H1 (cell line): ENCODE data around the gene CACNA1F. TPM values are rescaled to one million over a fixed set of nuclear protein-coding genes. Genes with fewer than 3 reads are reported as not detected.

Experiments
- CTCF ChIA-PET: fragments of 300-600 bp; sonication (Branson Sonifier 250); formaldehyde crosslinking; loops from one replicate; lab custom pipeline; 2021; ENCODE audit not compliant: partially characterized antibody; lab: Charles Lee
- POLR2A ChIA-PET: fragments of 300-600 bp; sonication (Branson Sonifier 250); formaldehyde crosslinking; loops from one replicate; lab custom pipeline; 2021; ENCODE audit warnings: inconsistent platforms; ENCODE audit not compliant: partially characterized antibody; lab: Charles Lee
- DNase-seq, 2 experiments: peaks; one replicate each; pipeline versions ENCODE4 v3.0.0 to v3.0.0-alpha.2; 2010 to 2022; ENCODE audit warnings: low spot score in 2 of 2, low read depth in 1 of 2, mixed read lengths in 1 of 2
- FAIRE-seq: peaks from 2 replicates; lab custom pipeline; 2011; peaks lifted over from hg19 to GRCh38; lab: Jason Lieb, UNC
- H2AFZ ChIP-seq: 2 replicates; pipeline ENCODE4 v1.8.1; 2012; ENCODE audit warnings: low read length, inconsistent platforms
- H2AK5ac ChIP-seq: 2 replicates; pipeline ENCODE4 v1.6.1; 2013; ENCODE audit warnings: low read depth, low read length
- H2BK120ac ChIP-seq: replicated peaks from 2 replicates; pipeline ENCODE3; 2013; ENCODE audit warnings: low read depth, low read length, inconsistent platforms
- H2BK12ac ChIP-seq: 2 replicates; pipeline ENCODE4 v1.6.1; 2013; ENCODE audit warnings: low read depth, low read length
- H2BK15ac ChIP-seq: 2 replicates; pipeline ENCODE4 v1.6.1; 2013; ENCODE audit warnings: low read length
- H2BK20ac ChIP-seq: 2 replicates; pipeline ENCODE4 v1.6.1; 2013; ENCODE audit warnings: low read length
- H2BK5ac ChIP-seq: 2 replicates; pipeline ENCODE4 v1.6.1; 2013; ENCODE audit warnings: low read depth, low read length
- H3K14ac ChIP-seq: 2 replicates; pipeline ENCODE4 v1.6.1; 2013; ENCODE audit warnings: inconsistent platforms; ENCODE audit not compliant: insufficient read length
- H3K18ac ChIP-seq: 2 replicates; pipeline ENCODE4 v1.6.1; 2013; ENCODE audit warnings: low read length; ENCODE audit errors: extremely low read depth
- H3K23ac ChIP-seq: 2 replicates; pipeline ENCODE4 v1.6.1; 2013; ENCODE audit warnings: inconsistent platforms; ENCODE audit not compliant: insufficient read length
- H3K23me2 ChIP-seq: 2 replicates; pipeline ENCODE4 v1.6.1; 2013; ENCODE audit warnings: low read depth, low read length
- H3K27ac ChIP-seq: 2 replicates; pipeline ENCODE4 v1.6.1; 2011; ENCODE audit warnings: low read depth, low read length, inconsistent platforms
- H3K27me3 ChIP-seq, 4 experiments: replicated peaks in 1 of 4; 1 replicate in 1 of 4; 2 replicates in 3 of 4; pipeline versions ENCODE4 v1.6.1 to v1.8.1; 2011 to 2013; ENCODE audit warnings: low read length in 3 of 4, mild to moderate bottlenecking in 3 of 4, inconsistent platforms in 2 of 4, mixed read lengths in 2 of 4, moderate library complexity in 1 of 4; ENCODE audit not compliant: control insufficient read depth in 3 of 4, insufficient read depth in 3 of 4; ENCODE audit errors: extremely low read depth in 1 of 4
- H3K36me3 ChIP-seq, 4 experiments: 2 replicates each; pipeline versions ENCODE4 v1.6.1 to v1.8.1; 2011 to 2013; ENCODE audit warnings: mild to moderate bottlenecking in 4 of 4, low read length in 3 of 4, moderate library complexity in 2 of 4, control low read depth in 1 of 4, inconsistent platforms in 1 of 4; ENCODE audit not compliant: insufficient read depth in 4 of 4, control insufficient read depth in 2 of 4
- H3K4ac ChIP-seq: replicated peaks from 2 replicates; pipeline ENCODE3; 2013; ENCODE audit warnings: low read length, low read depth, mixed read lengths, inconsistent platforms; ENCODE audit not compliant: insufficient read length
- H3K4me1 ChIP-seq, 4 experiments: replicated peaks in 1 of 4; 1 replicate in 1 of 4; 2 replicates in 3 of 4; pipeline versions ENCODE4 v1.6.1 to v1.8.1; 2011 to 2013; ENCODE audit warnings: low read length in 3 of 4, inconsistent platforms in 2 of 4, mixed read lengths in 1 of 4; ENCODE audit not compliant: insufficient read depth in 4 of 4, control insufficient read depth in 3 of 4
- H3K4me2 ChIP-seq, 2 experiments: 2 replicates each; pipeline versions ENCODE4 v1.6.1 to v1.8.1; 2011 to 2013; ENCODE audit warnings: low read depth in 2 of 2, low read length in 2 of 2, control low read depth in 1 of 2, inconsistent platforms in 1 of 2, mild to moderate bottlenecking in 1 of 2; ENCODE audit not compliant: insufficient read depth in 1 of 2
- H3K4me3 ChIP-seq, 4 experiments: fragments of 200-600, 300-600 bp in 1 of 4; sonication (generic), shearing (Covaris generic), sonication (Bioruptor Twin) in 1 of 4; 2 replicates each; pipeline versions ENCODE4 v1.5.1 to v1.8.1; 2011 to 2016; ENCODE audit warnings: low read length in 4 of 4, low read depth in 3 of 4, control low read depth in 2 of 4, inconsistent platforms in 2 of 4, mild to moderate bottlenecking in 2 of 4, mixed read lengths in 1 of 4, moderate library complexity in 1 of 4; ENCODE audit not compliant: insufficient read depth in 2 of 4; ENCODE audit errors: extremely low read depth in 1 of 4
- H3K56ac ChIP-seq: replicated peaks from 2 replicates; pipeline ENCODE3; 2013; ENCODE audit warnings: low read depth, mild to moderate bottlenecking, mixed read lengths, low read length, inconsistent platforms; ENCODE audit not compliant: insufficient read length
- H3K79me1 ChIP-seq: 2 replicates; pipeline ENCODE4 v1.6.1; 2013; ENCODE audit warnings: low read depth, low read length, control low read depth
- H3K79me2 ChIP-seq, 2 experiments: 2 replicates each; pipeline versions ENCODE4 v1.6.1 to v1.8.1; 2012 to 2013; ENCODE audit warnings: low read length in 2 of 2, mild to moderate bottlenecking in 2 of 2, inconsistent platforms in 1 of 2; ENCODE audit not compliant: insufficient read depth in 2 of 2, control insufficient read depth in 1 of 2
- H3K9ac ChIP-seq, 4 experiments: replicated peaks in 1 of 4; 1 replicate in 1 of 4; 2 replicates in 3 of 4; pipeline versions ENCODE4 v1.6.1 to v1.8.1; 2011 to 2013; ENCODE audit warnings: low read depth in 3 of 4, low read length in 3 of 4, control low read depth in 2 of 4, mild to moderate bottlenecking in 2 of 4, moderate library complexity in 2 of 4, inconsistent platforms in 1 of 4; ENCODE audit errors: extremely low read depth in 1 of 4
- H3K9me3 ChIP-seq, 2 experiments: 2 replicates each; pipeline versions ENCODE4 v1.6.1 to v1.8.1; 2012 to 2013; ENCODE audit warnings: mild to moderate bottlenecking in 2 of 2, moderate library complexity in 2 of 2, control low read depth in 1 of 2, inconsistent platforms in 1 of 2, low read depth in 1 of 2, low read length in 1 of 2, mixed read lengths in 1 of 2; ENCODE audit not compliant: insufficient read depth in 2 of 2
- H4K20me1 ChIP-seq, 2 experiments: replicated peaks in 1 of 2; 2 replicates each; pipeline versions ENCODE3 to v1.8.1; 2011 to 2013; ENCODE audit warnings: inconsistent platforms in 2 of 2, low read length in 2 of 2, mild to moderate bottlenecking in 1 of 2; ENCODE audit not compliant: insufficient read depth in 2 of 2, control insufficient read depth in 1 of 2
- H4K5ac ChIP-seq: 2 replicates; pipeline ENCODE4 v1.6.1; 2013; ENCODE audit warnings: low read length, low read depth, mixed read lengths, inconsistent platforms; ENCODE audit not compliant: insufficient read length
- H4K8ac ChIP-seq: 2 replicates; pipeline ENCODE4 v1.8.0; 2013; ENCODE audit warnings: mild to moderate bottlenecking, moderate library complexity, low read length, inconsistent platforms; ENCODE audit not compliant: insufficient read depth; ENCODE audit errors: extremely low read depth
- H4K91ac ChIP-seq: replicated peaks from 2 replicates; pipeline ENCODE3; 2013; ENCODE audit warnings: low read length, mixed read lengths, inconsistent platforms; ENCODE audit not compliant: insufficient read length
- CREB1 ChIP-seq: IDR thresholded peaks from 2 replicates; pipeline ENCODE4 v1.6.1; 2012; ENCODE audit warnings: inconsistent platforms
- CTBP2 ChIP-seq: IDR thresholded peaks from 2 replicates; pipeline ENCODE4 v1.7.0; 2011; ENCODE audit warnings: borderline replicate concordance, mild to moderate bottlenecking, moderate library complexity, mixed read lengths, low read length; ENCODE audit not compliant: insufficient read depth, insufficient read length
- EP300 ChIP-seq, 2 experiments: IDR thresholded peaks; 1 replicate in 1 of 2; 2 replicates in 1 of 2; pipeline ENCODE4 v1.6.1; 2011 to 2012; ENCODE audit warnings: low read depth in 2 of 2, low read length in 2 of 2, mild to moderate bottlenecking in 2 of 2, borderline replicate concordance in 1 of 2, inconsistent platforms in 1 of 2, moderate library complexity in 1 of 2
- GABPA ChIP-seq: IDR thresholded peaks from 2 replicates; pipeline ENCODE4 v1.6.1; 2011; ENCODE audit warnings: mild to moderate bottlenecking, low read length, moderate library complexity, borderline replicate concordance; ENCODE audit not compliant: insufficient read depth
- HDAC2 ChIP-seq, 2 experiments: fragments of 300-600 bp in 1 of 2; sonication (generic) in 1 of 2; IDR thresholded peaks; 2 replicates each; pipeline ENCODE4 v1.6.1; 2011 to 2012; ENCODE audit warnings: low read depth in 2 of 2, low read length in 2 of 2, mild to moderate bottlenecking in 2 of 2, moderate library complexity in 2 of 2, borderline replicate concordance in 1 of 2, inconsistent platforms in 1 of 2
- KDM1A ChIP-seq: fragments of 200-600, 300-600 bp; sonication (generic); IDR thresholded peaks from 2 replicates; pipeline ENCODE4 v1.7.1; 2016; ENCODE audit warnings: mild to moderate bottlenecking, low read length, borderline replicate concordance
- NRF1 ChIP-seq: IDR thresholded peaks from 2 replicates; pipeline ENCODE4 v1.6.1; 2011; ENCODE audit warnings: mild to moderate bottlenecking, low read depth, low read length, improper control_type of control experiment
- RNF2 ChIP-seq: fragments of 200-900, 300-1000 bp; sonication (generic); IDR thresholded peaks from 2 replicates; pipeline ENCODE4 v1.7.1; 2016; ENCODE audit warnings: borderline replicate concordance, low read depth, mild to moderate bottlenecking, antibody characterized with exemption, low read length; ENCODE audit not compliant: poor library complexity, severe bottlenecking; ENCODE audit errors: missing control alignments
- SIRT6 ChIP-seq: IDR thresholded peaks from one replicate; pipeline ENCODE4 v1.7.1; 2012; ENCODE audit warnings: low read length, inconsistent platforms
- TAF7 ChIP-seq: optimal IDR thresholded peaks from 2 replicates; pipeline ENCODE3; 2011; ENCODE audit warnings: low read depth, mild to moderate bottlenecking, inconsistent platforms, low read length, moderate library complexity, borderline replicate concordance
- TEAD4 ChIP-seq: IDR thresholded peaks from 2 replicates; pipeline ENCODE4 v1.6.1; 2012; ENCODE audit warnings: low read depth, low read length, inconsistent platforms, mixed read lengths
- YY1 ChIP-seq: IDR thresholded peaks from 2 replicates; pipeline ENCODE4 v1.6.1; 2011; ENCODE audit warnings: low read depth, mild to moderate bottlenecking, low read length
- ZNF274 ChIP-seq: IDR thresholded peaks from 2 replicates; pipeline ENCODE4 v1.7.0; 2012; ENCODE audit warnings: low read length, borderline replicate concordance; ENCODE audit errors: extremely low read depth
- WGBS, 2 experiments: shearing (Covaris generic) in 1 of 2; methylation state at CpG; one replicate each; pipeline versions ENCODE4 v1.1.6 to v1.1.7; 2013 to 2015; ENCODE audit warnings: low lambda C conversion rate in 2 of 2, mixed read lengths in 2 of 2, inconsistent platforms in 1 of 2, low coverage in 1 of 2, missing lambda C conversion rate in 1 of 2; ENCODE audit not compliant: insufficient replicate concordance in 2 of 2, insufficient coverage in 1 of 2, insufficient read length in 1 of 2; ENCODE audit errors: extremely low coverage in 1 of 2, missing lambda C conversion rate in 1 of 2; 5-methylcytosine and 5-hydroxymethylcytosine counted together
- polyA plus RNA-seq, 7 experiments: library from polyadenylated mRNA; depleted of rRNA in 3 of 7; stranded (reverse) in 5 of 7; unstranded in 2 of 7; fragments of >200 nt in 5 of 7; fragments of 200-250 nt in 2 of 7; gene quantifications; 1 replicate in 5 of 7; 2 replicates in 1 of 7; 4 replicates in 1 of 7; pipeline versions ENCODE4 v1.2.1 to v1.2.3, GENCODE V29; 2011 to 2013; ENCODE audit warnings: missing spikeins in 2 of 7, mixed read lengths in 2 of 7
- total RNA-seq: library from RNA; stranded (reverse); fragmentation: NEBNext Ultra II Directional; extraction: Animal tissue kit (Norgen Biotek cat#: 25700); gene quantifications from 2 replicates; pipeline ENCODE4 v1.2.1, GENCODE V29; 2021

CACNA1F gene
- total and polyA plus RNA-seq, 2 of the 8 experiments (the other 6 are each of a cell fraction or from before 2014, with no cell fraction given) = 0.59 to 0.84 TPM

- no peak overlapping the region for H2BK120ac ChIP-seq
- CTCF ChIA-PET = interaction anchor here (0.9 kb wide), 1 partner anchor 12 kb away, joined by 3 read pairs; no protein-coding TSS in a partner anchor
- no peak overlapping the region for H2BK12ac ChIP-seq
- H4K20me1 ChIP-seq = no peaks in the 10 kb centered on the region
- no peak overlapping the region for H3K23ac ChIP-seq
- no peaks in the 10 kb centered on the region for H3K79me2 ChIP-seq
- no peak overlapping the region for H3K18ac ChIP-seq
- no peak overlapping the region for H4K91ac ChIP-seq
- H3K79me1 ChIP-seq = no peaks in the 10 kb centered on the region
- H3K4me3 ChIP-seq = no peak overlapping the region
- POLR2A ChIA-PET = no interaction called here
- H4K5ac ChIP-seq = no peak overlapping the region
- no peaks in the 10 kb centered on the region for H3K27me3 ChIP-seq
- H4K8ac ChIP-seq = no peak overlapping the region; the same call in 1 of the 2 replicates
- H3K4me1 ChIP-seq = peaks cover 2 to 11% (median 5%) of the 10 kb centered on the region in 4 experiments; a peak in 6 of 7 replicates
- no peak overlapping the region for H3K56ac ChIP-seq
- H2BK20ac ChIP-seq = no peak overlapping the region
- DNase-seq = no peak
- H3K4me2 ChIP-seq = no peak overlapping the region; a peak in 1 of 4 replicates
- H2AK5ac ChIP-seq = no peak overlapping the region
- no peak overlapping the region for H3K27ac ChIP-seq
- no peak overlapping the region for H2BK5ac ChIP-seq
- no peaks in the 10 kb centered on the region for H3K9me3 ChIP-seq
- peaks cover 5% of the 10 kb centered on the region; the same call in 1 of the 2 replicates for H3K23me2 ChIP-seq
- H3K36me3 ChIP-seq = no peaks in the 10 kb centered on the region
- H2AFZ ChIP-seq = no peak overlapping the region
- no peak for FAIRE-seq
- H3K4ac ChIP-seq = no peak overlapping the region
- no peak overlapping the region for H3K9ac ChIP-seq
- WGBS, 2 experiments = 94% methylated on average over 6 of the region's 13 CpGs; no CpG with 5 or more reads in 1 of the 2 experiments
- peak overlapping the region; percentile 31; the same call in 1 of the 2 replicates for H2BK15ac ChIP-seq
- H3K14ac ChIP-seq = no peak overlapping the region
- TF ChIP-seq YY1 (no peak), HDAC2 (IDR thresholded peaks at IDR 0.05; ENCODE audit: borderline replicate concordance in 1 of 2, low read depth in 2 of 2, low read length in 2 of 2) (no peak), EP300 (IDR thresholded peaks at IDR 0.05; ENCODE audit: borderline replicate concordance in 1 of 2, low read depth in 2 of 2, low read length in 2 of 2) (no peak), TAF7 (no peak), GABPA (no peak), SIRT6 (no peak), RNF2 (no peak), CREB1 (no peak), CTBP2 (no peak), TEAD4 (no peak), KDM1A (no peak), NRF1 (no peak), ZNF274 (no peak)
Measured at GRCh38 chrX:49197543-49198087, 35.5 kb downstream of the CACNA1F start.
